NCI-H1436 treated with DMSO at 0.1 percent for 48 hours (cell line): ENCODE measurements around the gene SMG1.

Experiments
- DNase-seq: peaks from one replicate; lab custom pipeline; 2025; lab: John Stamatoyannopoulos, UW

SMG1 gene

DNA sequence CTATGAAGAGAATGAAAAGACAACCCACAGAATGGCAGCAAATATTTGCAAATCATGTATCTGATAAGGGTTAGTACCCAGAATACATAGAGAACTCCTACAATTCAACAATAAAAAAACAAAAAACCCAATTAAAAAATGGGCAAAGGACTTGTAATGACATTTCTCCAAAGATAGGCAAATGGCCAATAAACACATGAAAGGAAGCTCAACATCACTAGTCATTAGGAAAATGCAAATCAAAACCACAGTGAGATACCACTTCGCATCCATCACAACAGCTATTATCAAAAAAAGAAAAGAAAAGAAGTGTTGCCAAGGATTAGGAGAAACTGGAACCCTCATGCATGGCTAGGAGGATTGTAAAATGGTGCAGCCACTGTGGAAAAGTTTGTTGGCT is 79.8 kb downstream of the SMG1 start:
- no peak for DNase-seq

DNA sequence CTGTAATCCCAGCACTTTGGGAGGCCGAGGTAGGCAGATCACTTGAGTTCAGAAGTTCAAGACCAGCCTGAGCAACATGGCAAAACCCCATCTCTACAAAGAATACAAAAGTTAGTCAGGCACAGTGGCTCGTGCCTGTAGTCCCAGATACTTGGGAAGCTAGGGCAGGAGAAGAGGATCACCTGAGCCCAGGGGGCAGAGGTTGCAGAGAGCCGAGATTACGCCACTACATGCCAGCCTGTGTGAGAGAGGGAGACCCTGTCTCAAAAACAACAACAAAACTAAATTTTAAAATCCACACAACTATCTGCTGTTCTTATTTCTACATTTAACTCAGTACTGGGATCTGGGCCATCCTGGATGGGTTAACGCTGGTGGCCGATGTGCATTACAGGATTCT is 83.6 kb downstream of the SMG1 start:
- DNase-seq, result no peak

DNA sequence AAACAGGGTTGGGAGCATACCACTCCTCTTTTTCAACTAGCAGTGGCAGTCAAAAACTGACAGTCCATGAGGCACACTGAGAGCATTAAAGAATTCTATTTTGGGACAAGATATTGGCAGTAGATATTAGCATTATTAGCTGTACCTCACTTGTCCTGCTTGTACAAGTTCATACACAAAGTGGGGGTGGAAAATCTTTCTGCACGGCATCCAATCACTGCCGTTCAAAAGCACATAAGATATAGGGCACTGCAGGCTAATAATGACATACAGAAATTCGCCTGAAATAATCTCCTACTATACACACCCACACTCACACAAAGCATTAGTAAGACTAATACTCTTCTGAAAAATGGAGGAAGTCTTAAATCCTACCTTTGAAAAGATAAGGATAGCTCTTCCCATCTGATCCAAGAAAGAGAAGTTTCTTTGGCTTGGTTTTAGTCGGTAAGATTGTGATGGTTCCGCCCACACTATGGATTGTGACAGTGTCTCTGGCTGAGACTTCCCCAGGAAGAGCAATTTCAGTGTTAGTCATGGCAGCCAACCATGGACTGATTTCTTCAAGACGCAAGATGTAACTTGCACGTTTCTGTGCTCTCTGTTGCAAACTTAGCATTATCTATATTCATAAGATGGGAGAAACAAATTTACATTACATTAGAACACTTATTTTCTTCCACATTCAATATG is 84.2 kb downstream of the SMG1 start:
- no peak for DNase-seq

DNA sequence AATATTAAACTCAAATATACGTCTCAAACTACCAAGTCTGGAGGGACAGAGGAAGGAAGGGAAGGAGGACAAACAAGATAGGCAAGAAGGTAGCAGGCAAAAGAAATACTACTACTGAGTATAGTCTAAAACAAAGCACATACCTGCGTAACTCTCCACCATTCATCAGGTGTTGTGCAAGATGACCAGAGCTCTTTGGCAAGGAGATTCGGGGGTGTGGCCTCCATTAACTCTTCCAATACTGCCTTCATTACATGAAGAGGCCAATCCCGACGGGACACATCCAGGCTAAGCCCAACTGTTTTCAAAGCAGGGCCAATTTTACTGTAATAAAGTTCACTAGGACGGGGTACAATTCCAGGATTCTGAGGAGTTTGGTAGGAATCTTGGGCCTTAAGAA is 86.7 kb downstream of the SMG1 start:
- no peak for DNase-seq

DNA sequence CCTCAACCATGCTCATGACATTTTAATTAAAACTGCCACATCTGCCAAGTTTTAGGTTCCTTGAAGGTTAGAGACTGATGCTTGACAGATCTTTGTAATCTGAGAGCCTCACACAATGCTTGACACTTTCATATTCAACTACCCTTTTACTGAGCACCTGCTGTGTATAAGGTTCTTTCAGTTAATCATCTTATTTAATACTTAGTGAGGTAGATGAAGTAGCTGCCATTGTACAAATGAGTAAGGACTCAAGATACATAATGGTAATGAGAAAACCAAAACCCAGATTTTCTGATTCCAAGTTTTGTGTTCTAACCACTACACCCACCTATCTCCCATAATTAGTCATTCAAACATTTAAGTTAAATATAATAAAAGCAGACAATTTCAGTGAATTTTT is 89.5 kb downstream of the SMG1 start:
- DNase-seq, result no peak

DNA sequence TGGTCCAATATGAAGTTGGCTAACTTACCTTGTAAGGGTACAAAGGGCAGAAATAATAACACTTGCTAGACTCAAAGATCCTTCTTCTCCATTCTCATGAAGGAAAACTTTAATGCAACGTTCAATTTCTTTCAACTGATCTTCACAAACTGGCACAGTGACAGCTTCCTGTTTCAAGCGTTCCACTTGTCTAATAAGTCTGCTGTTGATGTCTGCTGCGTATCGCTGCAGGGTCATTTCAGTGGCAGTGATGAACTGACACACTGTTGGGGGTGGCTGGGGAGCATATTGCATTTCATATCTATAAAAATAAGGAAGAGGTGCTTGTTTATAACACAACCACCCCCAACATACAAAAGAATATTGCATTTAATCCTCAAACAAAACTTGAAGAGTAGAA is 91.3 kb downstream of the SMG1 start:
- no peak for DNase-seq

DNA sequence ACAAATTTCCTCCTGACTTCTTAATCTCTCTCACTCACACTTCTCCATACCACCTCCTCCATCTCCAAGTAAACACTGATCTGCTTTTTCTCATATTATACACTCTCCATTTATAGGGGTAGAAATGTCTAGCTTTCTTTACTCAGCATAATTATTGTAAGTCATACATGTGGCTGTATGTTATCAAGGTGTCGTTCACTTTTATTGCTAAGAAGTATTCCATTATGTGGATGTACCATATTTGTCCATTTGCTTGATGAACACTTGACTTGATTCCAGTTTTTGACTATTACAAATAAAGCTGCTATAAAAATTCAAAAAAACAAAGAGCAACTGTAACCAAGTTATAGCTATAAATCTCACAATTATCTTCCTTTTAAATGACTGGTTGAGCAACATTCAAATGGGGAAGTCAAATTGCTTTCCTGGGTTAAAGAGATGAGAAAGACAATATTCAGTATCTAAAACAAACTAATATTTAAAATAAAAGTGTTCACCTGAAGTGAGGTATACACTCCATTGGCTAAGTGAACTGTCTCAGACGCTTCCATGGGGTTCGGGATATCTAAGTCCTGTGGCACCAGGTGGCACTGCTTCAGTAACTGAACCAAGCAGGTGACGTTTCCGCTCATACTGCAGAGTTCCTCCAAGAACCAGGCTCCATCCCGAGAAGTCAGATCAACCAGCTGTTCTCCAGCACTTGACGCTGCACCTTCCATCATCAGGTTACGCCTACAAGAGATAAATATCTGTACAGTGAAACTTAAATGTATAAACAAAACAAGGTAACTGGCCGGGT is 92.3 kb downstream of the SMG1 start:
- DNase-seq, result no peak

DNA sequence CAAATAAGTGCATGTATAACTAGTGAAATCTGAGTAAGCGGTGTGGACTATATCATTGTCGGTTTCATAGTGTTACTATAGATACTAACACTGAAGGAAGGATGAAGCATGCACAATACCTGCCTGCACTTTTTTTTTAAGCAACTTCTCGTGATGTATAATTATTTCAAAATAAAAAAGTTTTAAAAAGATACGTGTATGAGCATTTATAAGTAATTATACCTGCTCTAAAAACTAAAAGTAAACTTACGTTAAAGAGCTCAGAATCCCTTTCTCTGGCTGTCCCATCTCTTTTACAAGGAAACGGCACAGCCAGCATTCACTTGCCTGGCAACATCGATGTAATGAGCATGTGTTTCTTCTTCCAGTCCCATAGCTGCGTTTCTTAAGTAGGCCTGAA is 93.6 kb downstream of the SMG1 start:
- DNase-seq, result no peak

DNA sequence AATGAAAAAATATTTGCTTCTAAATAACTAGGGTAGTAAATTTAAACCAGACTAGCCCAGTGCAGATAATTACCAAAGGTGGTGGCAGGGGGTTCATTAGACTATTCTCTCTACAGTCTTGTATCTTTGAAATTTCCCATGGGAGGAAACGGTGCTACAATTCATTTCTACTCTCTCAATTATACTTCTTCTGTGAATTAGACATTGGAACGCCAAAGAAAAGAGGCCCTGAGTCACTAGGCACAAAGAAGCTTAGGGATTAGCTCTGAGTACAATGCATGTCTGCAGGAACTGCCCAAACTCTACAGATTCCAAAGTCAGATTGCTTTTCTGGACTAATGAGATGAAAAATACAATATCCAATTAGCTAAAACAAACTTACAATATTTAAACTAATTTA is 94.2 kb downstream of the SMG1 start:
- no peak for DNase-seq

DNA sequence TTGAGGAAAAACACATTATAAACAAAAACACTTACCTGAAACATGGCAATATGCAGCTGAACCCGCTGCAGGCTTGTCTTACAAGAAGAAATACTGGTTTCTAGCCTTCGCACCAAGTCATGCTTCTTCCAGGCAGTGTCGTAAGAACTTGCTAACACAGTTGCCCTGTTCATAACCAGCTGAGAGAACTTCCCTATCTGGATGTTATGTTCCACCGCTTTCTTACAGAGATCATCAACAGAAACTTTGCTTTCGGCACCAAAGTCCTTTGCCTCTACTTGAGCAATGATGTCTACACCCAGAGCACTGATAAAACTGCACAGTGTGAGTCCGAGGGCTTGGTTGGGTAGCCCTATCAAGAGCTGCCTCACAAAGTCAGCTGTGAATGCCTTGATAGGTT is 97.0 kb downstream of the SMG1 start:
- DNase-seq, result no peak

DNA sequence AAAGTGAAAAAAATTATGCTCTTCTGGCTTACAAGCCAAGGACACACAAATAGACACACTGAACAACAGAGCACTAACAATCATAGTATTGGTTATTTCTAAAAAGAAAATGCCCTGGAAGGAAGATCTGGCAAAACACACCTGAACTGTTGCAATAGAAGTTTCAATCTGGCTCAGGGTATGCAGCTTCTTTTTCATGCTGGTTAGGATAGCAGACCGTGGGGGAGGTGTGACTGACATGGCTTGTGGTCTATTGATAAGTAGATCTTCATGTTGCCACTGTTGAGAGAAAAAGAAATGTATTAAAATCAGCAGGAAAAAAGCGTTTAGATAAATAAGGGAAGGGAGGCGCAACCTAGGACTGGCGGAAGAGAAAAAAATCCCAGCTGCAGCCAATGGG is 98.3 kb downstream of the SMG1 start:
- DNase-seq, result no peak

DNA sequence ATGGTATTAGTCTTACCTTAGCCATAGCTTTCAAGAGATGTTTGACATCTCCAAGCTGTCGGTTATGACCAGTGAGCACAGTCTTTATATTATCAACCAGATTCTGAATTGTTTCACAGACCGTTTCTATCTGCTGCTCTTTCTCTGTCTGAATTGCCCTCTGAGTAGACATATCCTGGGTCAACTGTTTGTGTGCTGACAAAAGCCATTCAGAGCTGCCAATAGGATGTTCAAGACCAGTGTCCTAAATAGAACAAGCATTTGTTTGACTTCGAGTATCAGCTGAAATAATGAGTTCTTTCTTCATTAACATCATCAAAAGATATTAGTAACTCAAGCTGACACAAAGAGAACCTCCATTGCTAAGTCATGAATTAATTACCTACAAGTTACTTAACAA is 109.9 kb downstream of the SMG1 start:
- DNase-seq, result no peak

DNA sequence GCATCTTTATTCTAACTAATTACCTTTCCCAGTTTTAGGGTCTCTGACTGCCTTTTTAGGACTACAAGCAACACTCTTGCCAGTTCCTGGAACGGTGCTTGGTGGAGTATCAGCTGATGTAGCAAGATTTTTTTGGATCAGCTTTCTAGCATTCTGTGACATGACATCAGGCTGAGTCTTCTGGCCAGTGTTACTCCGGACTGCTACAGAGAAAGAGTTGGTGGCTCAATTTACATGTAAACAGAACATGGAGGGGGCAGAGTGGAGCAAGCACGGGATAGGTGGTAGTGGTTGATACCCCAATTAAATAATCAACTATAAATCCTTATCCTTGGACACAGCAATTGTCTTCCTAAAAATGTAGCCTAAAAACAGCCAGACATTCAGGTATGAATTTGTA is 114.3 kb downstream of the SMG1 start:
- no peak for DNase-seq

DNA sequence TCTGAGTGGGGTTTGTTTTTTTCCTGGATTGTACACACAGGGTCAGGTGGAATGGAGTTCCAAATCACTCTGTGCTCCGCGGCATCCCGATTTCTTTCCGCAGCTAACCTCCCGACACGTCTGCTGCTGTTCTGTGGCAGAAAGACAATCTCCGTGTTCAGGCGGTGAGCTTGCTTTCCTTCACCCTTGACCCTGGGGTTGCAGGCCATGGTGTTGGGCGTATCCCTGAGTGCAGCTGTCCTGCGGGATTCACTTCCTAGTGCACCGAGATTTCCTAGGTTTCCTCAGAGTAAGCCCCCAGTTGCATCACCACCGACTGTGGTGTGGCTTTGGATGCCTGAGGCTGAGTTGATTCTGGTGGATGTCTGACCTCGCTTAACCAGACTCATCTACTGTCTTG is 117.0 kb downstream of the SMG1 start:
- DNase-seq, result no peak

DNA sequence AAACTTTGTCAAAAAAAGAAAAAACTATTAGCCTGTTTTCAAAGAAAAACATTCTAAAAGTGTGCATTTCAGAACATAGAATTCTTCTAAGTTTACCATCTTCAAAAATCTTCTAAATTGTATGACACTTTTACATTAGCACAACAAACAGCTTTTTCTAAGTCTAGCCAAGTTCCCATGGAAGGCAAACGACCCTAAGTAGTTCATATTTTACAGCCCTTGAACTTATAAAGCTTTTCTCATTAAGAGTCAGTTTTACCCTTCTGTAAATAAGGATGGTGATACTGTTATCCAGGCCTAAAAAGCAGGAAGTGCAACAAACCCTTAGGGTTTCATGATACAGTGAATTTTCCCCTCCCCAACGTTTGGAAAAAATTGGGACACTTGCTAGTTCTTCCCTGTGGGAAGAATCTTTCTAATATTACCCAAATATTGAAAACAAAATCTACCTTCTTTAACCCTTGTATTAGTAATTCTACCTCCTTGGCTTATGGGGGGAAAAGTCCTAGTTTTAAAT is 120.9 kb downstream of the SMG1 start:
- DNase-seq, result no peak

DNA sequence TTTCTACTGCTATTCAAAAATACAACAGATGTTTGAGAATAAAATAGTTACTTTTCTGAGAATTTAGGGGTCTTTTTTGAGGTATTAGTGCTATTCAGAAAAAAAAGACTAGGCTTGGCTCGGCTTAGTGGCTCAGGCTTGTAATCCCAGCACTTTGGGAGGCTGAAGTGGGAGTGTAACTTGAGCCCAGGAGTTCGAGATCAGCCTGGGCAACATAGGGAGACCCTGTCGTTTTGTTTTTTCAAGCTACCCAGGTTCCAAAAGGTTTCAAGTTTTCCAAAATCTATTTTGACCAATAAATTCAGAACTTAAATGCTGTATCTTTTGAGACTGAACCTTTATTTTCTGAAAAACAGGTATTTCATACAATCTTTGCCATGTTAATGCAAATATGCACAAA is 121.7 kb downstream of the SMG1 start:
- no peak for DNase-seq

DNA sequence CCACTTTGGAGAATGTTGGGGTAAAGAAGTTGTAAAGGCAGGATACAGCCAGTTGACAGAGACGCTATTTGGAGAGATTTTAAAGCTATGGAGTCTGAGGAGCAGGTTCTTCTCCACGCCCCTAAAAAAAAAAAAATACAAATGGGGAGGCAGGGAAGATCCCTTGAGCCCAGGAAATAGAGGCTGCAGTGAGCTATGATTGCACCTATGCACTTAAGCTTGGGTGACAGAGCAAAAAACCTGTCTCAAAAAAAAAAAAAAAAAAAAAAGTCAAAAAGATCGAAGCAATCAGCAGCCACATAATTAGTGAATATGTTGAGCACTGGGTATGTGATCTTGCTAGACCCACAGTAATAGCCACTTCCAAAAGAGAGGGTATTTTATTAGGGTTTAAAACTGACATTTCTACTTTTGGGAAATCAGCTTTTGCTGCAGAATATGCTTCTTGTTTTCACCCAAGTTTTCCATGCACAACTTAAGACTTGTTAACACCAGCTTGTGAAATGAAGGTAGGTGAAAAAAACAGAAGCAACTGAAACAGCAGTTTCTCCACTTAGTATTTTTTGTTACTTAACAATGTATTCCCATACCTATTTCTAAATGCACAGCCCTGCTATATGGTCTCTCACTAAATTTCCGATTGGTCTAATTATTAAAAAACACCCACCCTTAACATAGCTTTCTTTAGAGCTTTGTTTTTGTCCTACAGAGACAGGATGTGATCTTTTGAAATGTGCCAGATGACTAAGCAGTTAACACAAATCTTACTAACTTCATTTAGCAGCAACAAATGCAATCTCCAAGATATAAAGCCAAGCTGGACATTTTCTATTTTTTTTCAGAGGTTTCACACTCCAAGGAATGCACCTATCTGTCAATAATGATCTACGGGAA is 122.4 kb downstream of the SMG1 start:
- DNase-seq, result no peak

DNA sequence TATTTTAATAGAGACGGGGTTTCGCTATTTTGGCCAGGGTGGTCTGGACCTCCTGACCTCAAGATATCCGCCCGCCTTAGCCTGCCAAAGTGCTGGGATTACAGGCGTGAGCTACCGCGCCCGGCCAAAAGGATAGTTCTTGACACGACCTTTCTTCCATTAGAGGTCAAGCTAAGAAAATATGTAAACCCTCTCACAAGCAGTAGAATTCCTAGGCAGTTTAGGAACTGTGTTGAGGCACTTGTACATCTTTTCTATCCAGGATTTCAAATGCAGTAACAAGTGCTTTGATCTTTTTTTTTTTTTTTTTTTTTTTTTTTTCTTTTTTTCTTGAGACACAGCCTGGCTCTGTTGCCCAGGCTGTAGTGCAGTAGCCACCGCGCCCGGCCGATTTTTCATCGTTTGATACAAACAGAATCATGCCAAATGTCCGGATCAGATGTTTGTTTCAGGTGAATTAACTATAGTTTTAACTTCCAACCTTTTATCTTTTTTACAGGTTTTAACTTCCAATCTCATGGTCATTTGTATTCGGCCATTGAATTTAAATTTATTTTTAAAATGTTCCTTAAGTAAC is 123.4 kb downstream of the SMG1 start:
- DNase-seq, result no peak

DNA sequence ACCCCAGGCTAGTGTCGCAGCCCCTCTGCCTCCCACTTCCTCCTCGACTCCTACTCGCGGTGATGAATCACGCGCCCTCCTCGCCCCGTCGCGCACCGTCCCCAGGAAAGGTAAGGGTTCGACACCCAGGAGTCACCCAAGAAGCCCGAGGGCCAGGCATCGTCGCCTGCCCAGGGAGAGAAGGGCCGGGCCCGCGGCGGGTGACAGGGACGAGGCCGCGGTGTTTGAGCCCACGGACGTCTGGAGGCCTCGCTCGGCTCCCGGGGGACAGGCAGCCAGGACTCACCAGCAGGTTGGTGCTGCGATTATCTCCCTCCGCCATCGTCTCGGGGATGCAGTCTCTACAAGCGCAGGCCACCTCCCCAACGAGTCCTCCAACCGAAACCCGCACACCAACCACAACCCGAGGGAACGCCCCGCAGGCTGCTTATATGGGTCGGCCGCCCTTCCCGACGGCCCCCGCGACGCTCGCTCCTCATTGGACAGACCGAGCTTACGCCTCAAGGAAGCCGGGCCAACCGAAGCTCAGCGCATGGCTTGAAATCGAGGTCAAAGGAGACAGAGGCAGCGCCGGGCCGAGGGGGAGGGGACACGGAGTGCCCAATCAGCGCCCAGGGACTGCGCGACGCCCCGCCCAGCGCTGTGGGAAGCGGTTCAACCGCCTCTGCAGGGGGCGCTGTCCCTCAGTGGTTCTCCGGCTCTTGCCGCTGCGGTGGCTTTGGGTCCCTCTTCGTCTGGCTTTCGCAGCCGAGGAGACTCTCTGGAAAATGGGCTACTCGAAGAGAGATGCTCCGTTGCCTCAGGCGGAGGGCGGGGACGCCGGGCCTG is 124.8 kb downstream of the SMG1 start, which contains the start of gene ARL6IP1:
TSS of gene ARL6IP1 (minus strand) at position 405 of the 828 bp plus-strand sequence. CDS start at position 322, 83 bp downstream.
- DNase-seq, result peak; percentile 99

DNA sequence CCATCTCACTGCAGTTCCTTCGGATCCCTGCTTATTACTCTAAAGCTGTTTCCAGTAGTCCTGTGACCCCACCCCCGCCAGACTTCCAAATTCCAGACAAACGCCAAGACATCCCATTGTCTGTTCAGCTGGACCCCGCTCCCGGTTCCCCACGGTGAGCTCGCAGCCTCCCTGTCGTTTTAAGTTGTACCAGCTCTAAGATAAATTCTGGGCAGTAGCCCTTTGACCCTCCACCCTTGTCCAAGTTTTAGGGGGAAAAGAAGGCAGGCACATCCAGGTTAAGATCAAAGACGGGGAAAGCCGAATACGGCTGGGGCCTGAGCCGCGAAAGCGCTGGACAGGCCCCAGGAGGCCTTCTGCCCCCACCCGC is 125.4 kb downstream of the SMG1 start:
- no peak for DNase-seq

DNA sequence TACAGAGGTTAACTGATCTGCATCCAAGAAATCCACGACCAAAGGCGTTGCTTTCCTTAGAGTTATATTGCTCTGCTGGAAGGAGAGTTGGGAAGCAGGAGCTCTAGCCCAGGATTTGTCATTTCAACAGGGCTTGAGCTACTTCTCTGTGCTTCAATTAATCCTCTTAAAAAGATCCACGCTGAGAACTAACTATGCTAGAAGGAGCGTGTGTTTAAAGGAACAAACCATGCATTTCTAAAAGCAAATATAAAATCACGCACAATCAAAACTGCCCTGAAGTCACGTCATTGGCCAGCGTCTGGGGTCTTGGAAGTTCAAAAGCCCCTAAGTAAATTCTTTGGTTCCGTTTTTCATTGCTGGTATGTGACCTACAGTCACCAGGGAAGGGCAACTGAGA is 125.9 kb downstream of the SMG1 start:
- no peak for DNase-seq
